NCI-H510A treated with DMSO at 0.1 percent for 48 hours (cell line): ENCODE measurements around the gene TK2.
"Not testable (repeated sequence)": the region's sequence is repeated elsewhere in the genome, so short reads cannot be mapped to it uniquely, and the experiment has no call there.

ENCODE experiments used
- DNase-seq: peaks from one replicate; lab custom pipeline; 2025; lab: John Stamatoyannopoulos, UW

The TK2 gene

GRCh38 chr16:66549284-66550131, at the start of gene TK2:
TK2 (minus strand) TSS chr16:66550122; CDS start chr16:66550061, 61 bp downstream.
- no peak for DNase-seq

GRCh38 chr16:66598111-66598510, 48.2 kb upstream of the TK2 start:
- DNase-seq = no peak

- no peak for DNase-seq
These were observed 47.3 kb upstream of the TK2 start for GRCh38 chr16:66596986-66597848.

GRCh38 chr16:66596559-66596958, 46.6 kb upstream of the TK2 start:
- DNase-seq = not testable (repeated sequence)

GRCh38 chr16:66594739-66595138, 44.8 kb upstream of the TK2 start:
- DNase-seq = no peak

GRCh38 chr16:66592814-66593213, 42.9 kb upstream of the TK2 start:
- DNase-seq = no peak

- DNase-seq = no peak
These were observed 42.3 kb upstream of the TK2 start for GRCh38 chr16:66592241-66592640.

- DNase-seq = no peak
These were observed 41.1 kb upstream of the TK2 start for GRCh38 chr16:66591018-66591417.

- no peak for DNase-seq
These were observed 40.4 kb upstream of the TK2 start for GRCh38 chr16:66590322-66590721.

GRCh38 chr16:66588981-66589713, 39.2 kb upstream of the TK2 start:
- DNase-seq = no peak

- no peak for DNase-seq
These were observed 38.1 kb upstream of the TK2 start for GRCh38 chr16:66587881-66588600.

- no peak for DNase-seq
These were observed 35.7 kb upstream of the TK2 start for GRCh38 chr16:66585481-66586239.

- DNase-seq = no peak
These were observed 31.5 kb upstream of the TK2 start for GRCh38 chr16:66581246-66581952.

- DNase-seq = peak; percentile 1
These were observed 30.8 kb upstream of the TK2 start for GRCh38 chr16:66580605-66581209.

- DNase-seq = no peak
These were observed 29.0 kb upstream of the TK2 start, which contains the start of gene CMTM2 for GRCh38 chr16:66578651-66579531. CMTM2 (plus strand) TSS chr16:66579463; CDS start chr16:66579608, 145 bp downstream.

GRCh38 chr16:66576296-66576695, 26.4 kb upstream of the TK2 start:
- no peak for DNase-seq

- DNase-seq = no peak
These were observed 25.1 kb upstream of the TK2 start for GRCh38 chr16:66575060-66575459.

GRCh38 chr16:66574531-66574930, 24.6 kb upstream of the TK2 start:
- DNase-seq = no peak

- no peak for DNase-seq
These were observed 24.2 kb upstream of the TK2 start for GRCh38 chr16:66574081-66574480.
